SKM-1 treated with dmso at 0.1 percent for 144 hours (cell line): ENCODE results near the gene CNEP1R1.

Experiments used
- DNase-seq: peaks from one replicate; lab custom pipeline; 2025; ENCODE audit not compliant: unreplicated experiment; lab: John Stamatoyannopoulos, UW

The CNEP1R1 gene

GRCh38 chr16:50015631-50016030, 9.4 kb upstream of the CNEP1R1 start:
- no peak for DNase-seq

- no peak for DNase-seq
These were observed 7.5 kb upstream of the CNEP1R1 start for GRCh38 chr16:50017553-50017952.

GRCh38 chr16:50021544-50021943, 3.5 kb upstream of the CNEP1R1 start:
- peak; percentile 8 for DNase-seq

- no peak for DNase-seq
These were observed 1.4 kb upstream of the CNEP1R1 start for GRCh38 chr16:50023641-50024040.

GRCh38 chr16:50024207-50024606, 818 bp upstream of the CNEP1R1 start:
- DNase-seq: no peak

- DNase-seq: peak; percentile 3
These were observed 509 bp downstream of the CNEP1R1 start for GRCh38 chr16:50025537-50025931.

DNA sequence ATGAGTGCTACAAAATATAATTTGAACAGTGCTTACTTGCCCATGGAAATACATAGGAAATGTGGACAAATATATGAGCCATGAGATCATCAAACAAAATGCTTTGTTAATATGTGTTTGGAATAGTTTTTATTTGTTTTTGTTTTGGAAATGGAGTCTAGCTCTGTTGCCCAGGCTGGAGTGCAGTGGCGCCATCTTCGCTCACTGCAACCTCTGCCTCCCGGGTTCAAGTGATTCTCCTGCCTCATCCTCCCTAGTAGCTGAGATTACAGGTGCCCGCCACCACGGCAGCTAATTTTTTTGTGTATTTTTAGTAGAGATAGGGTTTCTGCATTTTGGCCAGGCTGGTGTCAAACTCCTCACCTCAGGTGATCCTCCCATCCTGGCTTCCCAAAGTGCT, 2.8 kb downstream of the CNEP1R1 start:
- no peak for DNase-seq

GRCh38 chr16:50035468-50035992, 10.5 kb downstream of the CNEP1R1 start:
- DNase-seq: no peak

GRCh38 chr16:50036426-50036825, 11.4 kb downstream of the CNEP1R1 start:
- DNase-seq: no peak

DNA sequence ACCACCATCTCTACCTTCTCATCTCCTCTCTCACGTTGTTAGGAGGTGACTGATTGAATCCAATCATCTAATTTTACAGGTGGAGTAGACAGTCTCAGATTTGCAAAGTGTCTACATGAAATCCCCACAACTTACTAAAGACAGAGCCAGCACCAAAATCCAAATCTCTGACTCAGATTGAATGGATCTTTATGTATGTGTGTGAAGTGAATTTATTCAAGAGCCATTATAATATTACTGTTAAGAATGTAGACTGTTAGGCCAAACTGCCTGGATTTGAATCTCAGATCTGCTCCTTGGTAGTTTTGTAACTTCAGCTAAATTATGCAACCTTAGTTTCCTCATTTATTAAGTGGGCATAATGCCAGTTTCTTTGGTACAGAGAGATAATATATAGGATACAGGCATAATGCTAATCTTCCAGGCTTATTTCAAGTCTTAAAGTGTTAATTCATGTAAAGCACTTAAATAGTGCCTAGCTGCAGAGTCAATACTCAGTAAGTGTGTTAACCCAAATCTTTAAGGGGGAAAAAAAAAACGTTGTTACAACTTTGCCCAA, 12.7 kb downstream of the CNEP1R1 start:
- DNase-seq: peak; percentile 55

GRCh38 chr16:50038286-50038685, 13.3 kb downstream of the CNEP1R1 start:
- DNase-seq: no peak

GRCh38 chr16:50038756-50039529, 13.9 kb downstream of the CNEP1R1 start:
- peak; percentile 86 for DNase-seq

DNA sequence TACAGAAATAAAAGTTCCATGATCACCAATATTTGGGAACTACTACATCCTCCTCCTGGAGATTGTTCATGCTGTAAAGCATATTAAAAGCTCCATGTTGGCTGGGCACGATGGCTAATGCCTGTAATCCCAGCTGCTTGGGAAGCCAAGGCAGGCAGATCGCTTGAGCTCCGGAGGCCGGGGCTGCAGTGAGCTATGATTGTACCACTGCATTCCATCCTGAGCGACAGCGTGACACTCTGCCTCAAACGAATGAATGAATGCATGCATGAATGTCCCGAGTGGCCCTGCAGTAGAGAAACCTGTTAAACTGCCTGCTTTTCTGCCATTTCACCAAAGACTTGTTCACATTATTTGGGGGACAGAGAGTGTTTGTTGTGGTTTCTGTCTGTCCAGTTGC, 15.0 kb downstream of the CNEP1R1 start:
- DNase-seq: no peak

DNA sequence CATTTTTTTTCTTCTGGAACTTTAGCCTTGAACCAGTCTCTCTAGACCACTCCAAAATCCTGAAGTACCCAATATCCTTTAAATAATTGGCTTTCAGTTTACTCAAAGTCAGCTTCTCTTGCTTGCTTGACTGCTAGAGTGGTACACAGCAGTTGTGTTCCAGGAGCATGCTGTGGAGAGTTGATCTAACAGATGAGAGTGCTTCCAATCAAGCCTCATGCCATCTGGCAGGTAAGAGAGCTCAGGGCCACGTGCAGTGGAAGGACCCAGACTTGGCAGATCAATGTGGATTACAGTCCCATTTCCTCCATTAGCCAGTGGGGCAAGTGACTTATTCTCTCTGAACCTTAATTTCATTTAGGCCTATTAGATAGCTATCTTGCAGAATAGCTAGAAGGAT, 15.7 kb downstream of the CNEP1R1 start:
- DNase-seq: no peak

DNA sequence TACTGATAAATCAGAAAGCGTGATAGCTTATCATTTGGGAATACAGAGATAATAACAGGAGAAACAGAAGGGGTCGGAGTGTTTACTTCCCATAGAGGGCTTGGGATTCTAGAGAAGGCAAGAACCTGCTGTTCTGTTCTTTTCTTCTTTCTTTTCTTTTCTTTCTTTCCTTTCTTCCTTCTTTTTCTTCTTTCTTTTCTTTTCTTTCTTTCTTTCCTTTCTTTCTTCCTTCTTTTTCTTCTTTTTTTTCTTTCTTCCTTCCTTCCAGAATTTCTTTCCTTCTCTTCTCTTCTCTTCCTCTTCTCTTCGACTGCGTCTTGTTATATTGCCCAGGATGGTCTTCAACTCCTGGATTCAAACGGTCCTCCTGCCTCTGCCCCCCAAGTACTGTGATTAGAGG, 18.3 kb downstream of the CNEP1R1 start:
- no peak for DNase-seq

DNA sequence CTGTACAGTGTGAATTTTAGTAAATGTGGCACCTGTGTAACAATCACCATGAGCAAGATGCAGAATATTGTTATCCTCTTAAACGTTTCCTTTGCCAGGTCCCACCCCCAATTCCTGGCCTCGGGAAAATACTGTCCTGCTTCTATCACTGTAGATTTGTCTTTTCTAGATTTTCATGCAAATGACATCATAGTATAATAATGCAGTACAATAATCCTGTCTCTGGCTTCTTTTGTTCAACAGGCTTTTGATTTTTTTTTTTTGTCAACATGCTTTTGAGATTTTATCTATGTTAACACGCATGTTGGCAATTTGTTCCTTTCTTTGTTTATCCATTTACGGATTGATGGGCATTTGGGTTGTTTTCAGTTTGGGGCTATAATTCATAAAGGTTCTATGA, 20.4 kb downstream of the CNEP1R1 start:
- no peak for DNase-seq

DNA sequence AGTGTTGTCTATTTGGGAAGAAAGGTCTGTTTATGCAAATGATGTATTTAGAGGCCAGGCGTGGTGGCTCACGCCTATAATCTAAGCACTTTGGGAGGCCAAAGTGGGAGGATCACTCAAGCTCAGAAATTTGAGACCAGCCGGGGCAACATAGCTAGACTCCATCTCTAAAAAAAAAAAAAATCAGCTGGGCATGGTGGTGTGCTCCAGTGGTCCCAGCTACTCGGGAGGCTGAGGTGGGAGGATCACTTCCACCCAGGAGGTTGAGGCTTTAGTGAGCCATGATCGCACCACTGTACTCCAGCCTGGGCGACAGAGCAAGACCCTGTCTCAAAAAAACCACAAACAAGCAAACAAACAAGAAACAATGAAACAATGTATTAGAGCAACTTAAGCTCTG, 21.8 kb downstream of the CNEP1R1 start:
- no peak for DNase-seq

DNA sequence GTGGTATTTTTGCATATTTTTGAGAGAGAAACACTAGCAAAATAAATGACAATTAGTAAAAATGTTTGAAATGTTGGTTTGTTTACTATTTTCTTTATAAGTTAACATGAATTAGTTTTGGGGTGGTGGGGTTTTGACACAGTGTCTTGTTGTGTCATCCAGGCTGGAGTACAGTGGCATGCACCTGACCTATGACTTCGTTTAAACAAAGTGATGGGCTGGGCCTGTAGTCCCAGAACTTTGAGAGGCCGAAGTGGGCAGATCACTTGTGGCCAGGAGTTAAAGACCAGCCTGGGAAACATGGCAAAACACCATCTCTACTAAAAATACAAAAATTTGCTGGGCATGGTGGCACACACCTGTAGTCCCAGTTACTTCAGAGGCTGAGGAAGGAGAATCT, 22.8 kb downstream of the CNEP1R1 start:
- DNase-seq: no peak

DNA sequence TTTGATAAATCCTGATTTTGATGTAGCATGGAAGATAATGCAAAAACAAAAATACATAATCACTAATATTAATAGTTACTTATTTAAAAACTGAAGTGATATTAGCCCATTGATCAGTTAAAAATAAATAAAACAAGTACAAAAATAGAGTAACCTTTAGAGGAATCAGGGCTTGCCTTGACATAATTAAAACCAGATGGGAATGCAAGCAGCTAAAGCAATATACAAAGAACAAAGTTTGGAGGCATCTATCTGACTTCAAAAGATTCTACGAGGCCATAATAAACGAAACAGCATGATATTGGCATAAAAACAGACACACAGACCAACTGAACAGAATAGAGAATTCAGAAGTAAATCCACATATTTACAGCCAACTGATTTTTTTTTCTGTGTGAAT, 25.8 kb downstream of the CNEP1R1 start:
- DNase-seq: no peak

GRCh38 chr16:50056226-50056625, 31.2 kb downstream of the CNEP1R1 start:
- no peak for DNase-seq

GRCh38 chr16:50058091-50058771, 33.2 kb downstream of the CNEP1R1 start:
- DNase-seq: no peak

DNA sequence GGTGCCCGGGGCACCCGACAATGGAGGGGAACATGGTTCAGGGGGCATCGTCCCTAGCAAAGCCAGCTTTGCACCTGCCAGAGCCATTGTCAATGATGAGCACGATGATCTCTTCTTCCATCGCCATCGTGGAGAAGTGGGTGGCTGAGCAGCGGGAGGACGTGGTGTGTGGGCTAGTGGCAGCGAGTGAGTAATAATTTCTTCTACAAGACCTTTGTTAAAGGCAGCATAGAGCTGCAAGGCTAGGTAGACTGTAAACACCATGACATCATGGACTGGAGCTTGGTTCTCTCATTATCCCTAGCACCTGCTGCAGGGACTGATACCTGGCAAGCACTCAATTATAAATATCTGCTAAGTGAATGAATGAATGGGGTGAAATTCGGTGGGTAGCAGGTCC, 34.1 kb downstream of the CNEP1R1 start:
- no peak for DNase-seq
